WTC11 (cell line): ENCODE measurements around the gene MRPL27. TPM values are rescaled to one million over a fixed set of nuclear protein-coding genes. Genes with fewer than 3 reads are reported as not detected.

ENCODE experiments used
- ESRRA ChIP-seq: sonication (generic); formaldehyde crosslinking; IDR thresholded peaks from 2 replicates; pipeline ENCODE4 v1.8.1; 2022; ENCODE audit warnings: mild to moderate bottlenecking, missing genetic modification reagents, borderline replicate concordance
- FOXP1 ChIP-seq: sonication (generic); formaldehyde crosslinking; IDR thresholded peaks from 2 replicates; pipeline ENCODE4 v1.8.0; 2022; ENCODE audit warnings: missing genetic modification reagents, mild to moderate bottlenecking, moderate library complexity, borderline replicate concordance
- IRF2 ChIP-seq: sonication (generic); formaldehyde crosslinking; IDR thresholded peaks from 2 replicates; pipeline ENCODE4 v1.8.0; 2022; ENCODE audit warnings: low read depth, missing genetic modification reagents, borderline replicate concordance
- JAZF1 ChIP-seq: fragments of 250-450 bp; sonication (Bioruptor Pico); IDR thresholded peaks from 2 replicates; pipeline ENCODE4 v1.9.0; 2021; ENCODE audit warnings: moderate library complexity, mild to moderate bottlenecking, inconsistent platforms
- JUN ChIP-seq: sonication (generic); formaldehyde crosslinking; IDR thresholded peaks from 2 replicates; pipeline ENCODE4 v1.8.0; 2023; ENCODE audit warnings: mild to moderate bottlenecking, missing genetic modification reagents
- MYBL2 ChIP-seq: sonication (generic); formaldehyde crosslinking; IDR thresholded peaks from 2 replicates; pipeline ENCODE4 v1.8.1; 2023; ENCODE audit warnings: mild to moderate bottlenecking, moderate library complexity, missing genetic modification reagents
- NFYB ChIP-seq: sonication (generic); formaldehyde crosslinking; conservative IDR thresholded peaks from 2 replicates; pipeline ENCODE4 v1.8.0; 2022; ENCODE audit warnings: low read depth, missing genetic modification reagents
- NR2C2 ChIP-seq: sonication (generic); formaldehyde crosslinking; IDR thresholded peaks from 2 replicates; pipeline ENCODE4 v1.8.0; 2022; ENCODE audit warnings: mild to moderate bottlenecking, missing genetic modification reagents
- NR3C1 ChIP-seq: sonication (generic); formaldehyde crosslinking; conservative IDR thresholded peaks from 2 replicates; pipeline ENCODE4 v1.8.1; 2023; ENCODE audit warnings: low read depth, mild to moderate bottlenecking, missing genetic modification reagents
- PRRX2 ChIP-seq: fragments of 250-450 bp; sonication (Bioruptor Pico); IDR thresholded peaks from 2 replicates; pipeline ENCODE4 v1.8.0; 2021; ENCODE audit warnings: mild to moderate bottlenecking
- RELA ChIP-seq: sonication (generic); formaldehyde crosslinking; IDR thresholded peaks from 2 replicates; pipeline ENCODE4 v1.8.1; 2022; ENCODE audit warnings: missing genetic modification reagents, mild to moderate bottlenecking, borderline replicate concordance
- SMAD4 ChIP-seq: sonication (generic); formaldehyde crosslinking; IDR thresholded peaks from 2 replicates; pipeline ENCODE4 v1.8.0; 2022; ENCODE audit warnings: mild to moderate bottlenecking, missing genetic modification reagents
- TP53 ChIP-seq: sonication (generic); formaldehyde crosslinking; IDR thresholded peaks from 2 replicates; pipeline ENCODE4 v1.8.1; 2023; ENCODE audit warnings: mild to moderate bottlenecking, missing genetic modification reagents
- ZNF138 ChIP-seq: sonication (generic); formaldehyde crosslinking; conservative IDR thresholded peaks from 2 replicates; pipeline ENCODE4 v1.8.1; 2022; ENCODE audit warnings: mild to moderate bottlenecking, moderate library complexity, missing genetic modification reagents
- ZNF232 ChIP-seq: sonication (generic); formaldehyde crosslinking; IDR thresholded peaks from 2 replicates; pipeline ENCODE4 v1.8.0; 2022; ENCODE audit warnings: mild to moderate bottlenecking, missing genetic modification reagents
- ZNF263 ChIP-seq: sonication (generic); formaldehyde crosslinking; IDR thresholded peaks from 2 replicates; pipeline ENCODE4 v1.8.1; 2022; ENCODE audit warnings: low read depth, mild to moderate bottlenecking, moderate library complexity, missing genetic modification reagents
- ZNF317 ChIP-seq: sonication (generic); formaldehyde crosslinking; IDR thresholded peaks from 2 replicates; pipeline ENCODE4 v1.8.1; 2023; ENCODE audit warnings: low read depth, mild to moderate bottlenecking, moderate library complexity, missing genetic modification reagents, borderline replicate concordance
- total RNA-seq: library from RNA; stranded (reverse); gene quantifications from 3 replicates; pipeline ENCODE4 v1.2.3, GENCODE V29; 2021
- TF ChIP-seq, protein P1 (sequence below): fragments of 250-450 bp; sonication (Bioruptor Pico); IDR thresholded peaks from 2 replicates; pipeline ENCODE4 v1.8.0; 2021; ENCODE audit warnings: mild to moderate bottlenecking
- TF ChIP-seq, protein P2 (sequence below): fragments of 250-450 bp; sonication (Bioruptor Pico); IDR thresholded peaks from 2 replicates; pipeline ENCODE4 v2.1.2; 2022; ENCODE audit warnings: mild to moderate bottlenecking, moderate library complexity
- TF ChIP-seq, protein P3 (sequence below): fragments of 200-600 bp; IDR thresholded peaks from 2 replicates; pipeline ENCODE4 v1.8.0; 2022; ENCODE audit warnings: antibody characterized with exemption
- TF ChIP-seq, protein P4 (sequence below): sonication (generic); formaldehyde crosslinking; IDR thresholded peaks from 2 replicates; pipeline ENCODE4 v1.8.0; 2022; ENCODE audit warnings: mild to moderate bottlenecking, missing genetic modification reagents
- TF ChIP-seq, protein P5 (sequence below): sonication (generic); formaldehyde crosslinking; IDR thresholded peaks from 2 replicates; pipeline ENCODE4 v1.8.0; 2023; ENCODE audit warnings: missing genetic modification reagents
- TF ChIP-seq, protein P6 (sequence below): sonication (generic); formaldehyde crosslinking; IDR thresholded peaks from 2 replicates; pipeline ENCODE4 v1.8.1; 2023; ENCODE audit warnings: mild to moderate bottlenecking, missing genetic modification reagents
- TF ChIP-seq, protein P7 (sequence below): sonication (generic); formaldehyde crosslinking; IDR thresholded peaks from 2 replicates; pipeline ENCODE4 v1.8.0; 2023; ENCODE audit warnings: mild to moderate bottlenecking, missing genetic modification reagents
- TF ChIP-seq, protein P8 (sequence below): sonication (generic); formaldehyde crosslinking; IDR thresholded peaks from 2 replicates; pipeline ENCODE4 v1.8.0; 2022; ENCODE audit warnings: mild to moderate bottlenecking, missing genetic modification reagents
- TF ChIP-seq, protein P9 (sequence below): fragments of 250-450 bp; sonication (Bioruptor Pico); IDR thresholded peaks from 2 replicates; pipeline ENCODE4 v1.9.0; 2021; ENCODE audit warnings: moderate library complexity, mild to moderate bottlenecking, inconsistent platforms, borderline replicate concordance

MRPL27 gene
- total RNA-seq, 1 experiment from 2014 or later, result 80.5 TPM

DNA sequence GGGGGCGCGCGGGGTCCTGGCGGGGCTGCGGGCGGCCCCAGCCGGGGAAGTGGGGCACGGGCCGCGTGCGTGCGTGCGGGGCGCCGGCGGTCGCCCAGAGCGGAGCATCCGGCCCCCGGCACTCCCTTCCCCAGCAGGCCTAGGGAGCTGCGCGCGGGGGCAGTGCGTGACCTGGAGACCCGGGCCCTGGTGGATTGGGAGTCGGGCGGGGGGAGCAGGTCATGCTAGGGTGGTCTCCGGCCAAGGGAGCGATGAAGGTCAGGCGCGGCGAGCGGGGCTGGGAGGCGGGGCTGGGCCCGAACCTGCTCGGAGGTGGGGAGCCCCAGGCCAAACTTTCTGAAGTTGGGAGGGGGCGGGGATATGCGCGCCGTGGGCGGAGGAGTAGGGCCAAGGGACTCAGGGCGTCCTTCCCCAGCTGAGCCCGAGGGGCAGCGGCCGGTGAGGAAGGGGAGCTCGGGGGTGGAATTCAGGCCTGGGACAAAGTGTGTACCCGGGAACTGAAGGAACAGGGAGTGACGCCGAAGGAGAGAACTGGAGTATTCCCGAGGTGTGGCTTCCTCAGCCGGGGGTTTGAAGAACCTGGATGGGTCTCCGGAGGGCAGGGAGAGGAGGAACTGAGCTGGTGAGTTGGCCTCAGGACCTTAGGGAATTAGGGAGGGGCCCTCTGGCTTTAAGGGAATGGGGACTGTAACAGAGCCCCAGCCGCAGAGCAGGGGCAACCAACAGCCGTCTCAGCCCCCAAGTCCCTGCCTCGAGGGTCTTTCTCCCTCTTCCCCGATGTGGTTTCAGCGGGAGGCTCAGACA, 26.5 kb downstream of the MRPL27 start (continued):
- TF ChIP-seq ZNF232 (CRISPR knock-in tag) (no peak), SMAD4 (no peak), NFYB (CRISPR knock-in tag) (no peak), JUN (no peak), ZNF138 (no peak), TP53 (CRISPR knock-in tag) (no peak), PRRX2 (CRISPR knock-in tag) (0 out of 2 replicates have a peak, but pooled peaks have one; percentile 19), RELA (CRISPR knock-in tag) (no peak), ZNF263 (CRISPR knock-in tag) (no peak), ZNF317 (no peak), FOXP1 (CRISPR knock-in tag) (peak; percentile 58; the same call in 1 of the 2 replicates), NR2C2 (no peak), IRF2 (CRISPR knock-in tag) (no peak), ESRRA (CRISPR knock-in tag) (no peak; the same call in 1 of the 2 replicates), NR3C1 (no peak), MYBL2 (no peak), JAZF1 (CRISPR knock-in tag) (no peak)
- TF ChIP-seq, protein P1, sequence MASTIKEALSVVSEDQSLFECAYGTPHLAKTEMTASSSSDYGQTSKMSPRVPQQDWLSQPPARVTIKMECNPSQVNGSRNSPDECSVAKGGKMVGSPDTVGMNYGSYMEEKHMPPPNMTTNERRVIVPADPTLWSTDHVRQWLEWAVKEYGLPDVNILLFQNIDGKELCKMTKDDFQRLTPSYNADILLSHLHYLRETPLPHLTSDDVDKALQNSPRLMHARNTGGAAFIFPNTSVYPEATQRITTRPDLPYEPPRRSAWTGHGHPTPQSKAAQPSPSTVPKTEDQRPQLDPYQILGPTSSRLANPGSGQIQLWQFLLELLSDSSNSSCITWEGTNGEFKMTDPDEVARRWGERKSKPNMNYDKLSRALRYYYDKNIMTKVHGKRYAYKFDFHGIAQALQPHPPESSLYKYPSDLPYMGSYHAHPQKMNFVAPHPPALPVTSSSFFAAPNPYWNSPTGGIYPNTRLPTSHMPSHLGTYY (CRISPR knock-in tag), result no peak
- TF ChIP-seq, protein P2, sequence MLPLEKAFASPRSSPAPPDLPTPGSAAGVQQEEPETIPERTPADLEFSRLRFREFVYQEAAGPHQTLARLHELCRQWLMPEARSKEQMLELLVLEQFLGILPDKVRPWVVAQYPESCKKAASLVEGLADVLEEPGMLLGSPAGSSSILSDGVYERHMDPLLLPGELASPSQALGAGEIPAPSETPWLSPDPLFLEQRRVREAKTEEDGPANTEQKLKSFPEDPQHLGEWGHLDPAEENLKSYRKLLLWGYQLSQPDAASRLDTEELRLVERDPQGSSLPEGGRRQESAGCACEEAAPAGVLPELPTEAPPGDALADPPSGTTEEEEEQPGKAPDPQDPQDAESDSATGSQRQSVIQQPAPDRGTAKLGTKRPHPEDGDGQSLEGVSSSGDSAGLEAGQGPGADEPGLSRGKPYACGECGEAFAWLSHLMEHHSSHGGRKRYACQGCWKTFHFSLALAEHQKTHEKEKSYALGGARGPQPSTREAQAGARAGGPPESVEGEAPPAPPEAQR (CRISPR knock-in tag), result no peak
- TF ChIP-seq, protein P3, sequence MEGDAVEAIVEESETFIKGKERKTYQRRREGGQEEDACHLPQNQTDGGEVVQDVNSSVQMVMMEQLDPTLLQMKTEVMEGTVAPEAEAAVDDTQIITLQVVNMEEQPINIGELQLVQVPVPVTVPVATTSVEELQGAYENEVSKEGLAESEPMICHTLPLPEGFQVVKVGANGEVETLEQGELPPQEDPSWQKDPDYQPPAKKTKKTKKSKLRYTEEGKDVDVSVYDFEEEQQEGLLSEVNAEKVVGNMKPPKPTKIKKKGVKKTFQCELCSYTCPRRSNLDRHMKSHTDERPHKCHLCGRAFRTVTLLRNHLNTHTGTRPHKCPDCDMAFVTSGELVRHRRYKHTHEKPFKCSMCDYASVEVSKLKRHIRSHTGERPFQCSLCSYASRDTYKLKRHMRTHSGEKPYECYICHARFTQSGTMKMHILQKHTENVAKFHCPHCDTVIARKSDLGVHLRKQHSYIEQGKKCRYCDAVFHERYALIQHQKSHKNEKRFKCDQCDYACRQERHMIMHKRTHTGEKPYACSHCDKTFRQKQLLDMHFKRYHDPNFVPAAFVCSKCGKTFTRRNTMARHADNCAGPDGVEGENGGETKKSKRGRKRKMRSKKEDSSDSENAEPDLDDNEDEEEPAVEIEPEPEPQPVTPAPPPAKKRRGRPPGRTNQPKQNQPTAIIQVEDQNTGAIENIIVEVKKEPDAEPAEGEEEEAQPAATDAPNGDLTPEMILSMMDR, result no peak
- TF ChIP-seq, protein P4, sequence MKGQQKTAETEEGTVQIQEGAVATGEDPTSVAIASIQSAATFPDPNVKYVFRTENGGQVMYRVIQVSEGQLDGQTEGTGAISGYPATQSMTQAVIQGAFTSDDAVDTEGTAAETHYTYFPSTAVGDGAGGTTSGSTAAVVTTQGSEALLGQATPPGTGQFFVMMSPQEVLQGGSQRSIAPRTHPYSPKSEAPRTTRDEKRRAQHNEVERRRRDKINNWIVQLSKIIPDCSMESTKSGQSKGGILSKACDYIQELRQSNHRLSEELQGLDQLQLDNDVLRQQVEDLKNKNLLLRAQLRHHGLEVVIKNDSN, result no peak
- TF ChIP-seq, protein P5, sequence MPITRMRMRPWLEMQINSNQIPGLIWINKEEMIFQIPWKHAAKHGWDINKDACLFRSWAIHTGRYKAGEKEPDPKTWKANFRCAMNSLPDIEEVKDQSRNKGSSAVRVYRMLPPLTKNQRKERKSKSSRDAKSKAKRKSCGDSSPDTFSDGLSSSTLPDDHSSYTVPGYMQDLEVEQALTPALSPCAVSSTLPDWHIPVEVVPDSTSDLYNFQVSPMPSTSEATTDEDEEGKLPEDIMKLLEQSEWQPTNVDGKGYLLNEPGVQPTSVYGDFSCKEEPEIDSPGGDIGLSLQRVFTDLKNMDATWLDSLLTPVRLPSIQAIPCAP, result 0 out of 2 replicates have a peak, but pooled peaks have one; percentile 42
- TF ChIP-seq, protein P6, sequence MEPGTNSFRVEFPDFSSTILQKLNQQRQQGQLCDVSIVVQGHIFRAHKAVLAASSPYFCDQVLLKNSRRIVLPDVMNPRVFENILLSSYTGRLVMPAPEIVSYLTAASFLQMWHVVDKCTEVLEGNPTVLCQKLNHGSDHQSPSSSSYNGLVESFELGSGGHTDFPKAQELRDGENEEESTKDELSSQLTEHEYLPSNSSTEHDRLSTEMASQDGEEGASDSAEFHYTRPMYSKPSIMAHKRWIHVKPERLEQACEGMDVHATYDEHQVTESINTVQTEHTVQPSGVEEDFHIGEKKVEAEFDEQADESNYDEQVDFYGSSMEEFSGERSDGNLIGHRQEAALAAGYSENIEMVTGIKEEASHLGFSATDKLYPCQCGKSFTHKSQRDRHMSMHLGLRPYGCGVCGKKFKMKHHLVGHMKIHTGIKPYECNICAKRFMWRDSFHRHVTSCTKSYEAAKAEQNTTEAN (CRISPR knock-in tag), result 0 out of 2 replicates have a peak, but pooled peaks have one; percentile 61
- TF ChIP-seq, protein P7, sequence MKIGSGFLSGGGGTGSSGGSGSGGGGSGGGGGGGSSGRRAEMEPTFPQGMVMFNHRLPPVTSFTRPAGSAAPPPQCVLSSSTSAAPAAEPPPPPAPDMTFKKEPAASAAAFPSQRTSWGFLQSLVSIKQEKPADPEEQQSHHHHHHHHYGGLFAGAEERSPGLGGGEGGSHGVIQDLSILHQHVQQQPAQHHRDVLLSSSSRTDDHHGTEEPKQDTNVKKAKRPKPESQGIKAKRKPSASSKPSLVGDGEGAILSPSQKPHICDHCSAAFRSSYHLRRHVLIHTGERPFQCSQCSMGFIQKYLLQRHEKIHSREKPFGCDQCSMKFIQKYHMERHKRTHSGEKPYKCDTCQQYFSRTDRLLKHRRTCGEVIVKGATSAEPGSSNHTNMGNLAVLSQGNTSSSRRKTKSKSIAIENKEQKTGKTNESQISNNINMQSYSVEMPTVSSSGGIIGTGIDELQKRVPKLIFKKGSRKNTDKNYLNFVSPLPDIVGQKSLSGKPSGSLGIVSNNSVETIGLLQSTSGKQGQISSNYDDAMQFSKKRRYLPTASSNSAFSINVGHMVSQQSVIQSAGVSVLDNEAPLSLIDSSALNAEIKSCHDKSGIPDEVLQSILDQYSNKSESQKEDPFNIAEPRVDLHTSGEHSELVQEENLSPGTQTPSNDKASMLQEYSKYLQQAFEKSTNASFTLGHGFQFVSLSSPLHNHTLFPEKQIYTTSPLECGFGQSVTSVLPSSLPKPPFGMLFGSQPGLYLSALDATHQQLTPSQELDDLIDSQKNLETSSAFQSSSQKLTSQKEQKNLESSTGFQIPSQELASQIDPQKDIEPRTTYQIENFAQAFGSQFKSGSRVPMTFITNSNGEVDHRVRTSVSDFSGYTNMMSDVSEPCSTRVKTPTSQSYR, result no peak
- TF ChIP-seq, protein P8, sequence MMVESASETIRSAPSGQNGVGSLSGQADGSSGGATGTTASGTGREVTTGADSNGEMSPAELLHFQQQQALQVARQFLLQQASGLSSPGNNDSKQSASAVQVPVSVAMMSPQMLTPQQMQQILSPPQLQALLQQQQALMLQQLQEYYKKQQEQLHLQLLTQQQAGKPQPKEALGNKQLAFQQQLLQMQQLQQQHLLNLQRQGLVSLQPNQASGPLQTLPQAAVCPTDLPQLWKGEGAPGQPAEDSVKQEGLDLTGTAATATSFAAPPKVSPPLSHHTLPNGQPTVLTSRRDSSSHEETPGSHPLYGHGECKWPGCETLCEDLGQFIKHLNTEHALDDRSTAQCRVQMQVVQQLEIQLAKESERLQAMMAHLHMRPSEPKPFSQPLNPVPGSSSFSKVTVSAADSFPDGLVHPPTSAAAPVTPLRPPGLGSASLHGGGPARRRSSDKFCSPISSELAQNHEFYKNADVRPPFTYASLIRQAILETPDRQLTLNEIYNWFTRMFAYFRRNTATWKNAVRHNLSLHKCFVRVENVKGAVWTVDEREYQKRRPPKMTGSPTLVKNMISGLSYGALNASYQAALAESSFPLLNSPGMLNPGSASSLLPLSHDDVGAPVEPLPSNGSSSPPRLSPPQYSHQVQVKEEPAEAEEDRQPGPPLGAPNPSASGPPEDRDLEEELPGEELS (CRISPR knock-in tag), result peak; percentile 63; the same call in 1 of the 2 replicates
- TF ChIP-seq, protein P9, sequence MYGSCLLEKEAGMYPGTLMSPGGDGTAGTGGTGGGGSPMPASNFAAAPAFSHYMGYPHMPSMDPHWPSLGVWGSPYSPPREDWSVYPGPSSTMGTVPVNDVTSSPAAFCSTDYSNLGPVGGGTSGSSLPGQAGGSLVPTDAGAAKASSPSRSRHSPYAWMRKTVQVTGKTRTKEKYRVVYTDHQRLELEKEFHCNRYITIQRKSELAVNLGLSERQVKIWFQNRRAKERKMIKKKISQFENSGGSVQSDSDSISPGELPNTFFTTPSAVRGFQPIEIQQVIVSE (CRISPR knock-in tag), result no peak
